T-helper 1 cell treated with Interleukin-12 subunit alpha and Interleukin-12 subunit beta and Interleukin-4 antibody, amounts not matched to agents 30 μg/mL and 1 μg/mL, for 36 hours (primary cell): ENCODE measurements around the gene SUPT20HL1.
"Not testable (repeated sequence)": the region's sequence is repeated elsewhere in the genome, so short reads cannot be mapped to it uniquely, and the experiment has no call there.

Source experiments
- H3K27ac Mint-ChIP-seq: one replicate; pipeline ENCODE4 v1.8.0; 2021; ENCODE audit warnings: mild to moderate bottlenecking, mixed read lengths
- H3K27me3 Mint-ChIP-seq: one replicate; pipeline ENCODE4 v1.8.0; 2021; ENCODE audit warnings: low read depth, mixed read lengths
- H3K36me3 Mint-ChIP-seq: one replicate; pipeline ENCODE4 v1.8.0; 2021; ENCODE audit warnings: low read depth, mixed read lengths
- H3K4me1 Mint-ChIP-seq: one replicate; pipeline ENCODE4 v1.8.0; 2021; ENCODE audit warnings: low read depth, mixed read lengths
- H3K4me3 Mint-ChIP-seq: one replicate; pipeline ENCODE4 v1.8.0; 2021; ENCODE audit warnings: mild to moderate bottlenecking, moderate library complexity, mixed read lengths
- H3K9me3 Mint-ChIP-seq: one replicate; pipeline ENCODE4 v1.8.0; 2021; ENCODE audit warnings: mixed read lengths

SUPT20HL1 gene

DNA sequence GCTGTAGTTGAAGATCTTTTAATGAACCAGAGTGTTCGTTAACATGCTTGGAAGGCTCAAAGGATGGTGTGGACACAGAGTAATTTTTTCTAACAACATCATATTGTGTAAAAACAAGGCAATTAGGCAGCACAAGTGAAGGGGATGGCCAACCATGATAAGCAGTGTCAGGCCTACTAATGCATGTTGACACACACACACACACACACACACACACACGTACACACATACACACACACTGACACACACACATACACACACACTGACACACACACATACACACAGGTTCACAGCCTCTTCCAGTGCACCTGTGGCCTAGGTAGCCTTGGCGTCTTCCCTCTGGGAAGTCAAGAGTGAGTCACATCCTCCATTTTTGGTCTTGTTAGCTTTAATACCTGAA lies at the start of gene SUPT20HL1:
TSS of gene SUPT20HL1 (plus strand) at position 368 of the 400 bp plus-strand sequence. CDS start 2,122 bp downstream, outside the sequence.
- Mint-ChIP-seq H3K4me3 (no peak within 1 kb of the TSS), H3K9me3 (no peaks in the 10 kb centered on the region), H3K36me3 (no peaks in the 10 kb centered on the region), H3K27me3 (no peaks in the 10 kb centered on the region), H3K27ac (no peak within 1 kb of the TSS), H3K4me1 (peaks cover 9% of the 10 kb centered on the region)

DNA sequence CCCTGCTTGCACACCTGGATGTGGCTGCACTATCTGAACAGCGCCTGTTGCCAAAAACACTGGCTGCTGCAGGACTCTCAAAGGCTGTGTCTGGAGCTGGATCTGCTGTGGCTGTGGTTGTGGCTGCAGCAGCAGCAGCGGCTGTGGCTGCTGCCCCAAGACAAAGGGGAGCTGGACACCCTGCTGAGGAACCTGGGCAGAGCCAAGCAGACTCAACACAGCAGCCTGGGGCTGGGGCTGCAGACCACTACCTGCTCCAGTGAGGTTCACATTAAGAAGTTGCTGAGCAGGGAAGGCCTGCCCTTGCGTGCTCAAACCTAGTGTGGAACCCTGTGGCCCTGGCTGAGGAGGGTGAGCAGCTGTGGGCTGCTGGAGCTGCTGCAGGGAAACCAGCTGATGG lies 49.5 kb upstream of the SUPT20HL1 start:
- not testable (repeated sequence) for H3K9me3 Mint-ChIP-seq, H3K4me1 Mint-ChIP-seq, H3K4me3 Mint-ChIP-seq, H3K27ac Mint-ChIP-seq, H3K27me3 Mint-ChIP-seq, H3K36me3 Mint-ChIP-seq

DNA sequence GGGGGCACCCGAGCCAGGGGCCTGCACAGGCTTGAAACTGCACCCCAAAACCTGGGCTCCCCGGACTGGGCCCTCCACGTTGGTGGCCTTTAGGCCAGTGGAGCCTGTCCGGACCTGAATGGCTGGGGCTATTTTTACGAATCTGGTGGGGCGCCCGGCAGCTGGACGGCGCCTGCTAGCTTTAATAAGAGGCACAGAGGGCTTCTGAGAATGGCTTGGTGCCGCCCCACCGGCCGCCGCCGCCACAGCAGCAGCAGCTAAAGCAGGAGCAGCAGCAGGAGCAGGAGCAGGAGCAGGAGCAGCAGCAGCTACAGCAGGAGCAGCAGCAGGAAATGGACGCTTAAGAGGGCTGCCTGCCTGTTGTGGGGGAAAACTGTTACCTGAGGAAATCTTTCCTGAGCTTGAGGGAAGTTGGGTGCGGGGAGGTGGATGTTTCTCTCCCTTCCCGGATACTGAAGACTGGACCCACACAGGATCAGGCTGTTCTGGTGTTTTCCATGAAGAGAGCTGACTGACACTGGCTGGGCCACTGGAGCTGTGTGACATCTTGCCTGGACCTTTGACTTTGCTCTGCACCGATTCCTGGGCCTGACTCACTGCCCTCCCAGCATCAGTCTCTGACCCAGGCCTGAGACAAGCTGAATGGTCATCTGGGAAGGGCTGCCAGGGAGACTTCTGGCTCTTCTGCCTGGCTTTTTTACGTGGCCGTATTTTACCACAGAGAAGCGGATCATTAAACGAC lies 48.8 kb upstream of the SUPT20HL1 start:
- not testable (repeated sequence) for H3K36me3 Mint-ChIP-seq, H3K27ac Mint-ChIP-seq, H3K9me3 Mint-ChIP-seq, H3K4me3 Mint-ChIP-seq, H3K4me1 Mint-ChIP-seq, H3K27me3 Mint-ChIP-seq

DNA sequence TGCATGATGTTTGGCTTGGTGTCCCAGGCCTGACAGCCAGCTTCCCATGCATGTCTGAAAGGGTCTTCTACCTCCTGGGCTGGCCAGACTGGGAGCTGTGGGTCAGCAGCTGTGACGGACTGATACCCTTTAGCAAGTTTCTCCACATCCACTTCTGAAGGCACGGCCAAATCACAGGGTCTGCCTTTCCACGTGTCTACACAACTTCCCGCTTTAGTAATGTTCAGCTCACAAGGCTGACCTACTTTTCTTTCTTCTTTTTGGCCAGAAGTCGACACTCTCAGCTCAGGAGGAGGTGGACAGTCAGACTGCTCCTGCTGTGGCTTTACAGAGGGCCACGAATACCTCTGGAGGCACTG lies 48.2 kb upstream of the SUPT20HL1 start:
- not testable (repeated sequence) for H3K36me3 Mint-ChIP-seq, H3K9me3 Mint-ChIP-seq, H3K4me3 Mint-ChIP-seq, H3K27ac Mint-ChIP-seq, H3K4me1 Mint-ChIP-seq, H3K27me3 Mint-ChIP-seq

DNA sequence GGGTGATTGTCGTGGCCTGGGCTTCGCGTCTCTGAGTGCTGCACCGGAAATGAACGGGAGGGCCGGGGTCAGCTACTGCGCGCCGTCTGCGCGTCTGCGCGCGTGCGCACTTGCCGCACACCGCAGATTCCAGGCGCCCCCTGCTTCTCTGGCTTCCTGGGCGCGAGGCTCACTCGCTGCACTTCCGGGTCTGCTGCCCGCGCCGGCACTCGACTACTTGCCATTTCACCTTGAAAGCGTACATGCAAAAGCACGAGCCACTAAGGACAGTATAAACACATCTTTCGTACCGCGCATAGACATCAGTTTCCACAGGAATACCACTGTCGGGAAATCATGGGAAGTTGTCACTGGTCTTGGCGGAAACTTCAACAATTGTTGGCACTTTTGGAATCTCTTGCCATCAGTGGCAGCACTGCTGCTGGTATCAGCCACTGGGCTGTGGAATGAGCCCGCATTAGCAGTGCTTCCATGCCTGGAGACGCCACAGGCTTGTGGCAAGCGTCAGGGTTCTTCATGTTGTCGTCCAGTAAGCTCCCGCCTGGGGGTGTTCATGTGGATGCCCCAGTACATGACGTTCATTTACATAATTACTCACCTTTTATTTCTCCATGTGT lies 46.3 kb upstream of the SUPT20HL1 start, which contains the start of gene SUPT20HL2:
TSS of gene SUPT20HL2 (minus strand) at position 51 of the 617 bp plus-strand sequence. CDS start 754 bp downstream, outside the sequence.
- Mint-ChIP-seq H3K27ac (no peak within 1 kb of the TSS), H3K36me3 (no peaks in the 10 kb centered on the region), H3K9me3 (no peaks in the 10 kb centered on the region), H3K4me1 (peaks cover 3% of the 10 kb centered on the region), H3K27me3 (no peaks in the 10 kb centered on the region), H3K4me3 (no peak within 1 kb of the TSS)

DNA sequence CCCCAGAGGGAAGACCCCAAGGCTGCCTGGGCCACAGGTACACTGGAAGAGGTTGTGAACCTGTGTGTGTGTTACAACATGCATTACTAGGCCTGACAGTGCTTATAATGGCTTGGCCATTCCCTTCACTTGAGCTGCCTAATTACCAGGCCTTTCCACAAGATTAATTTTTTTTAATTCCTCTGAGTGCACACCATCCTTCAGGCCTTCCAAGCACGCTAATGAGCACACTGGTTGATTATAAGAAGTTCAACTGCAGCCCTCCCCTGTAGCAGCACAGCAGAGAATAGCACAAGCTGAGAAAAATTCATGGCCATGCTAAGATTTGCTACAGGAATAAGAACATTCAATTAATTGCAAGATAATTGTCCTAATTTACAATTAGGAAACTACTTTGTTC lies 44.3 kb upstream of the SUPT20HL1 start:
- Mint-ChIP-seq H3K4me3 (no peak overlapping the region), H3K27me3 (no peaks in the 10 kb centered on the region), H3K36me3 (no peaks in the 10 kb centered on the region), H3K9me3 (no peaks in the 10 kb centered on the region), H3K27ac (no peak overlapping the region), H3K4me1 (no peaks in the 10 kb centered on the region)

DNA sequence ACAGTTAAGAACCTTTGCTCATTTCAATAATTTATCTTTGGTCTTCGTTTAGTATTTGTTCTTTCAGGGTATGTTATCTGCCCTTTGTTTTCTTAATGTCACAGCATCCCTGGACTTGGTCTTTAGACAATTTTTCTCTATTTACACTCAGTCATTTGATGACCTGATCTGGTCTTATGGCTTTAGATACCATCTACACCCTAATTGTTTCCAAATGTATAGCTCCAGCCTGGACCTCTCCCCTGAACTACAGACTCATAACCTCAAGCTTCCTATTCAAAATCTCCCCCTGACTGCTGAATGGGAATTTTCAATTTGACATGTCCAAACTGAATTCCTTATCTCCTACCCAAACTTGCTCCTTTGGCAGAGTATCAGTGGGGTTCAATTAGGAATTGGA lies 42.9 kb upstream of the SUPT20HL1 start:
- Mint-ChIP-seq H3K9me3 (no peaks in the 10 kb centered on the region), H3K27ac (no peak overlapping the region), H3K4me1 (no peaks in the 10 kb centered on the region), H3K36me3 (no peaks in the 10 kb centered on the region), H3K4me3 (no peak overlapping the region), H3K27me3 (no peaks in the 10 kb centered on the region)

DNA sequence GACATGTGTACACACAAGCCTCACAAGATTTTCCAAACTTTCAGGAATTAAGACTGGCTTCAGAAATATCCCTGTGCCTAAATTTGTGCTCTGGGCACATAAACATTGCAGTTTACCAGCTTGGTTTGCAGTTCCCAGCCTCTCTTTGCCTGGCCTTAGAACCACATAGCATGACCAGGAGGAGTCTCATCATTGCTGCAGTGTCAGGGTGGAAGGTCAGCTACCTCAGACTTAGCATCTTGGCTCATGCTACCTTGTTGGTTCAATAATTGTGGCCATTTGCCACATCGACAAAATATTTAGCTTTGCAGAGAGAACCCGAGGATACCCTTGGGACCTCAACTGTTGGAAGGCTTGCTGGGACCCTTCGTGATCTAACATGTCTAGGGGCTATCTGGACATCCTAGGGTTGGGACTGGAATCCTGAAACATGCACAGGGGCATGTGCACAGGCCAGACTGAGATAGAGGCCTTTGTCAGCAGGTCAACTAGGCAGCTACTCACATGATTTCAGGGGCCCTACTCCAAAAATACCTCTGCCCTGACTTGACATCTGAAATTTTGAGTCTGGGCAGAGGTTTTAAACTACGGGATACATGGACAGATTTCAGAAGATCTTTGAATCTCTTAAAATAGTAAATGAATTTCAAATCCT lies 38.6 kb upstream of the SUPT20HL1 start:
- H3K9me3 Mint-ChIP-seq, result no peaks in the 10 kb centered on the region
- H3K4me3 Mint-ChIP-seq, result no peak overlapping the region
- no peak overlapping the region for H3K27ac Mint-ChIP-seq
- no peaks in the 10 kb centered on the region for H3K36me3 Mint-ChIP-seq
- H3K4me1 Mint-ChIP-seq, result no peaks in the 10 kb centered on the region
- H3K27me3 Mint-ChIP-seq, result peaks cover 7% of the 10 kb centered on the region

DNA sequence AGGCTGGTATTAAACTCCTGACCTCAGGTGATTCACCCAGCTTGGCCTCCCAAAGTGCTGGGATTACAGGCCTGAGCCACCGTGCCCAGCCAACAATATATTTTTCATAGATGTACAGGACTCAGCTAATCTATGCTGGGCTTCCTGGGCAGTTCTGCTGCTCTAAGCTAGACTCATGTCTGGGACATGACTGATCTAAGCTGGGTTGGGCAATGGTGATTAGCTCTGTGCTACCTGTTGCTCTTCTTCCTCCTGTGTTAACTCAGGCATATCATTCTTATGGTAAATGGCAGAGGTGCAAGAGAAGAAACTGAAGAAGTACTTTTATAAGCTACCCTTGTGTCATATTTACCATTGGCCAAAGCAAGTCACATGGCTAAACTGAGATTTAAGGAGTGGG lies 35.2 kb upstream of the SUPT20HL1 start:
- no peak overlapping the region for H3K27ac Mint-ChIP-seq
- H3K36me3 Mint-ChIP-seq, result no peaks in the 10 kb centered on the region
- no peak overlapping the region for H3K4me3 Mint-ChIP-seq
- peaks cover 7% of the 10 kb centered on the region for H3K27me3 Mint-ChIP-seq
- H3K9me3 Mint-ChIP-seq, result no peaks in the 10 kb centered on the region
- H3K4me1 Mint-ChIP-seq, result no peaks in the 10 kb centered on the region

DNA sequence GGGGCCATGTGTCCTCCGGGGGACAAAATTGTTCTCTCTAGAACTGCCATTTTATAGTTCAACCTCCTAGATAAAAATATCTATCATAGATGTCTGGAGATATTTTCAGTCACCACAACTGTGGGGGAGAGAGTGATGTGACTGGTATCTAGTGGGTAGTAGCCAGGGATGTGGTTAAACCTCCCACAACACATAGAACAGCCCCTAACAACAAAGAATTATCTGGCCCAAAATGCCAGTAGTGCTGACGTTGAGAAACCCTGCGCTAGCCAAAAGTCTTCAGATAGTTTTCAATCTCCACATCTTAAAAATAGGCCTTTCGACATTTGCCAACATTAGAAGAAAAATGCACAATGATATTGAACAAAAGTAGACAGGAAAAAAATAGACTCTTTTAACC lies 27.6 kb upstream of the SUPT20HL1 start:
- Mint-ChIP-seq H3K4me3 (no peak overlapping the region), H3K9me3 (no peaks in the 10 kb centered on the region), H3K27me3 (no peaks in the 10 kb centered on the region), H3K27ac (no peak overlapping the region), H3K36me3 (no peaks in the 10 kb centered on the region), H3K4me1 (no peaks in the 10 kb centered on the region)

DNA sequence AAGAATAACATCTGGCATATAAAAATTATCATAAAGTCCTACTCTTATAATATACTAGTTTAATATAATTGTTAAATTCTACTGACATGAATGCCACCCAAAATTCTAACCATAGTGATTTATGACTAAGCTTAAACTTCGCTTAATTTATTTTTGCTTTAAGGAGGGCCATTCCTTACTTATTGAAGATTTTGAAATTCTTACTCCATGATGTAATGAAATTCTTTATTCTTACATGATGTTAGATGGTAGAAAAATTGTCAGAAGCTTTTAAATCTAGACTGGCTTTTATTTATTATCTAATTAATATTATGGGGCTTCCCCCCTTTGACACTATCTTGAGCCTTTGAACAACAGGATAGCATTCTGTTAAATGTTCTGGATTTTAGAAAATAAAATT lies 27.1 kb upstream of the SUPT20HL1 start:
- Mint-ChIP-seq H3K27me3 (no peaks in the 10 kb centered on the region), H3K4me1 (no peaks in the 10 kb centered on the region), H3K36me3 (no peaks in the 10 kb centered on the region)

DNA sequence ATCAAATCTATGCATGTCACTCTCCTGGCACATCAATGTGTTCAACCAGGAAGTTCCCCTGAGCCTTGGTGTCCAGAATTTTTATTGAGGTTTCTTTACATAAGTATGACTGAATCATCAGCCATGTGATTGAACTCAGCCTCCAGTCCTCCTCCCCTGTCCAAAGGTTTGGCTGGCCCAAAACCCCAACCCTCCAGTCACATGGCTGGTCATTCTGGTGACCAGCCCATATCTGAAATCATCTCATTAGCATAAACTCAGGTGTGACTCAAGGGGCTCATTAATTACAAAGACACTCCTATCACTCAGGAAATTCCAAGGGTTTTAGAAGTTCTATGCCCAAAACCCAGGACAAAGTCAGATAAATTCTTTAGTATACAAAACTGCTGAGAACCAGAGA lies 26.0 kb upstream of the SUPT20HL1 start:
- Mint-ChIP-seq H3K36me3 (no peaks in the 10 kb centered on the region), H3K4me1 (no peaks in the 10 kb centered on the region), H3K9me3 (no peaks in the 10 kb centered on the region), H3K27ac (no peak overlapping the region), H3K27me3 (no peaks in the 10 kb centered on the region), H3K4me3 (no peak overlapping the region)

More for the DNA sequence above, 27.1 kb upstream of the SUPT20HL1 start:
- H3K27ac Mint-ChIP-seq, result no peak overlapping the region
- no peak overlapping the region for H3K4me3 Mint-ChIP-seq
- H3K9me3 Mint-ChIP-seq, result no peaks in the 10 kb centered on the region

DNA sequence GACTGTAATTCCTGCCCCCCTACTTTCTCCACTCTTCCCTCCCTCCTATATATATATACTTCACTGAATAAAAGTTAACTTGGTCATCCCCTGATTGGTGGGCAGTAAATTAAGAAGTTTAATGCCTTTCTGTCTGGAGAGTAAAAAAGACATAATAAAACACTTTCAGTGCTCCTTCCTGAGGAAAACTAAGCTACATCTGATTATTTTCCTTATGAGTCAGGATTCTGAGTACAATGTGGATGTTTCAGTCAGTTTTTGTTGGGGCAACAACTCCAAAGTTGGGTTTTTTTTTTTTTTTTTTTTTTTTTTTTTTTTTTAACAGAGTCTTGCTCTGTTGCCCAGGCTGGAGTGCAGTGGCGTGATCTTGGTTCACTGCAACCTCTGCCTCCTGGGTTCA lies 24.6 kb upstream of the SUPT20HL1 start:
- H3K4me3 Mint-ChIP-seq, result no peak overlapping the region
- no peaks in the 10 kb centered on the region for H3K9me3 Mint-ChIP-seq
- H3K27ac Mint-ChIP-seq, result no peak overlapping the region
- H3K36me3 Mint-ChIP-seq, result no peaks in the 10 kb centered on the region
- no peaks in the 10 kb centered on the region for H3K27me3 Mint-ChIP-seq
- H3K4me1 Mint-ChIP-seq, result peaks cover 9% of the 10 kb centered on the region

DNA sequence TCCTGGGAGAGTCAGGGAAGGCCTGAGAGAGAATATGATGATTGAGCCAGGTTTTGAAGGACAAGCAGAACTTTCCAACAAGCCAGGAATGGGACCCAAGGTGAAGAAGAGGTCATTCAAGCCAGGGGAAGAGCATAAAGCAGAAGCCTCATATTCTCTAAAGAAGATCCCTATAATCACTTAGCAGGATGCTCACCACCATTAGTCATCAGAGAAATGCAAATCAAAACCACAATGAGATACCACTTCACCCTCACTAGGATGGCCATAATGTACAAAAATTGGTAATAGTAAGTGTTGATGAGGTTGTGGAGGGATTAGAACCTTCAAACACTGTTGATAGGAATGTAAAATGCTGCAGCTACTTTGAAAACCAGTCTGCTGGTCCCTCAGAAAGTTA lies 20.5 kb upstream of the SUPT20HL1 start:
- Mint-ChIP-seq H3K4me3 (no peak overlapping the region), H3K27me3 (no peaks in the 10 kb centered on the region), H3K36me3 (no peaks in the 10 kb centered on the region), H3K9me3 (no peaks in the 10 kb centered on the region), H3K27ac (no peak overlapping the region), H3K4me1 (peaks cover 22% of the 10 kb centered on the region)

DNA sequence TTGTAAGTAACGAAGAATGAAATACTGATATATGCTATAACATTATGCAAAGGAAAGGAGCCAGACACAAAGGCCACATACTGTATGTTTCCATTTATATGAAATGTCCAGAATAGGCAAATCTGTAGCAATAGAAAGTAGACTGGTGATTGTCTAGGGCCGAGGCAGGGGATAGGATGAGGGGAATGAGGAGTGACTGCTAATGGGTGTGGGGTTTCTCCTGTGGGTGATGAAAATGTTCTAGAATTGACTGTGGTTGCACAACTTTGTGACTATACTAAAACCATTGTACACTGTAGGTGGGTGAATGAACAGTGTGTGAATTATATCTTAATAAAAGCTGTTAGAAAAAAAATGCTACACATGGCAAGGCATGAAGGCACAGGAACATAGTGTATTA lies 19.9 kb upstream of the SUPT20HL1 start:
- Mint-ChIP-seq H3K4me1 (peaks cover 22% of the 10 kb centered on the region), H3K9me3 (no peaks in the 10 kb centered on the region), H3K4me3 (no peak overlapping the region), H3K36me3 (no peaks in the 10 kb centered on the region), H3K27me3 (no peaks in the 10 kb centered on the region), H3K27ac (no peak overlapping the region)
